GM19025 (cell line): Measurements from ENCODE around the gene ORM2.

Source experiments
- ATAC-seq: cut with Tn5 transposase; IDR thresholded peaks from one replicate; pipeline ENCODE4 v1.9.1; 2021; ENCODE audit warnings: mild to moderate bottlenecking, low read depth, moderate library complexity; ENCODE audit not compliant: unreplicated experiment

ORM2 gene

GRCh38 chr9:114291886-114292590 lies 37.6 kb upstream of the ORM2 start:
- ATAC-seq: no peak

GRCh38 chr9:114294664-114295063 lies 35.0 kb upstream of the ORM2 start:
- ATAC-seq: no peak

- no peak for ATAC-seq
These were observed 33.3 kb upstream of the ORM2 start for GRCh38 chr9:114296338-114296737.

DNA sequence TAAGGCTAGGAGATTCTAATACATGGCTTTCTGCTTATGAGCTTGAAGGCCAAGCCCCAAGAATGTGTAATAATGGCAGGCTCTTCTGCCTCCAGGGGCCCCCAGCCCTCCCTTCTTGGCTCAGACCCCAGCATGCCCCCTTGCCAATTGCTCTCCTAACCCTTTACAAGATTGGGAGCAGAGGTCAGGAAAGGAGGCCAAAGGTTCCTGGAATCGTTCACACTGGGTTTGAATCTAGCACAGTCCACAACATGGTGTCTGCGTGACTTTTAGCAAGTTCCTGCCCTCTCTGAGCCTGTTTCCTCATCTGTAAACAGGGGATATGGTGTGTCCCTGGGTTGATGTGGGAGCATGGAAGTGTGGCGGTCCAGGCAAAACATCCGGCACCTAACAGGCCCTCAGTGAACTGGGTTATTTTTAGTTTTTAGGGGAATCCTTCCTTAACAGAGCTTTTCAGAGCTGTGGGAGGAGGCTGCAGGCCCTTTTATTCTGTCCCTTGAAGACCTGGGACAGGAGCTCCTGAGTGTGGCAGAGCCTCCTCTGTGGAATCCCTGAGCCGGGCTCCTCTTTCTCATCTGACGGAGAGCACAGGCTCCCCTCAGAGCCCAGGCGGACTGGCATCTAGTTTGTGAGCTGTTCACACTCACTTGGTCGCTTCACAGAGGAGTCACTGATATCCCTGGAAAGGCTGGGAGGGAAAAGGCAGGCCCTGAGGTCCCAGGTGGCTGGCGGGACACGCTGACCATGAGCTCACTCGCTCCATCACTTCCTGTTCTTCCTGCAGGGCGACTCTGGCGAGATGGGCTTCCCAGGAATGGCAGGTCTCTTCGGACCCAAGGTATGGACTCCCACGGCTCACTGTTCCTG lies 30.1 kb upstream of the ORM2 start:
- no peak for ATAC-seq

- no peak for ATAC-seq
These were observed 29.4 kb upstream of the ORM2 start for GRCh38 chr9:114300153-114300845.

DNA sequence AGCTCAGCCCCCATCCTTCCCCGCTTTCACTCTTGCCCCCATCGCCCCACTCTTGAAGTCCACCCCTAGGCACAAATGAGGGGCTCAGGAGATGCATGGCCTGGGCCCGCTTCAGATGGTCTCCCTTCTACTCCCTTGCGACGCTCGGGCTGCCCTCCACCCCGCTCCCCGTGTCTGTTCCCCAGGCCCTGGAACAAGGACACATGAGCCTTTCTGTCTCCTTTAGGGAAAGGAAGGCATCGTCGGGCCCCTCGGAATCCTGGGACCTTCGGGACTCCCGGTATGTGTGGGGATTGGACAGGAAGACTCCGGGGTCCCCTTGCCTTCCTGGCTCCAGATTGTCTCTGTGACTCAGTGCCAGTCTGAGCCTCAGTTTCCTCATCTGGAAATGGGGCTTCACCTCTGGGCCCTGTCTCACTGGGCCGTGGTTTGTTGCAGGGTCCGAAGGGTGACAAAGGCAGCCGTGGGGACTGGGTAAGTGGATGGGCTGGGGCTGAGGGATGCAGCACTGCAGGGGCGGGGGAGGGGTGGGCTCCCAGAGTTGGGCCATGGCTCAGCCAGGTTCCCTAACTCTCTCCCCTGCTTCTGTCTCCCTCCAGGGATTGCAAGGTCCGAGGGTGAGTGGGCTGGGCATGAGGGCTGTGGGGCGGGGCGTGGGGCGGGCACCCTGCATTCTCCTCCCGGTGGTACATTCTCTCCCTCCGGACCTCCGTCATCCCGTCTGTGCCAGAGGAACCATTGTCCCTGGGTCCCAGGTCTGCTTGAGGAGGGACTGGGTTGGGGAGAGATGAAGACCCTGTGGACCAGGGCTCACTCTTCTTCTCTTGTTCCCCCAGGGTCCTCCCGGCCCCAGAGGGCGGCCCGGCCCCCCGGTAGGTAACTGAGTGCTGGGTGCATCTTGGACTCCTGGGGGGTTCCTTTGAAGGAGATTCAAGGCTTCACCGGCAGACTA lies 28.5 kb upstream of the ORM2 start:
- no peak for ATAC-seq

GRCh38 chr9:114301798-114302565 lies 27.7 kb upstream of the ORM2 start:
- no peak for ATAC-seq

DNA sequence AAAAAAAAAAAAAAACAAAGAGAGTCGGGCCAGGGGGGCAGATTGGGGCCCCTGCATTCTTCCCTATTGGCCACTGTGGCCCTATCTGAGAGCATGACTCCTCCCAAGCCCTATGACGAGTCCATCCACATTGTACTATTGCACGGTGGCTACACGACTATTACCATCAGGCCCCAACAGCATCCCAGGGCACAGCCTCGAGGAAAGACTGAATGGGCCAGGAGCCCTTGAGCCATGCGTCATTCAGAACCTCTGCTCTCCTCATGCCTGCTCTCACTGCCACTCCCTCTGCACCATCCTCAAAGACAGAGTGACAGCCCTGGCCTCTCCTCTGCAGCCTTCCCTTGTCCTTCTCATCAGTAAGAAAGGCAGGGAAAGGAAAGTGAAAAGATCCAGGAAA lies 26.9 kb upstream of the ORM2 start:
- no peak for ATAC-seq

GRCh38 chr9:114303571-114303970 lies 26.1 kb upstream of the ORM2 start:
- no peak for ATAC-seq

DNA sequence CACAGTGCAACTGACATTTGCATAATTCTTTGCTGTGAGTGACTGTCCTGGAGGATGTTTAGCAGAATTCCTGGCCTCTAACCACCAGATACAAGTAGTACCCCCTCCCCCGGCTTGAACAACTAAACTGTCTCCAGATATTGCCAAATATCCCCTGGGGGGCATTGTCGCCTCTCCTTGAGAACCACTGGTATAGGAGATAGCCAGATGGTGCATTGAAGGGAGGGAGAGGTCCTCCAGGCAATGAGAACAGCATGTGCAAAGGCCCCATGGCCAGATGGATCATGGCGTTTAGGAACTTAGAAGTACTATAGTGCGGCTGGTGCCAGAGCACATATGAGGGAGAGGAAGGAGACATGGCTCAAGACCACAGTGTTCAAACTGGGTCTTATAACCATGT lies 25.7 kb upstream of the ORM2 start:
- no peak for ATAC-seq

GRCh38 chr9:114304416-114305188 lies 25.1 kb upstream of the ORM2 start:
- ATAC-seq: no peak

GRCh38 chr9:114307899-114308267 lies 21.8 kb upstream of the ORM2 start:
- ATAC-seq: no peak

- no peak for ATAC-seq
These were observed 21.2 kb upstream of the ORM2 start for GRCh38 chr9:114308361-114308950.

DNA sequence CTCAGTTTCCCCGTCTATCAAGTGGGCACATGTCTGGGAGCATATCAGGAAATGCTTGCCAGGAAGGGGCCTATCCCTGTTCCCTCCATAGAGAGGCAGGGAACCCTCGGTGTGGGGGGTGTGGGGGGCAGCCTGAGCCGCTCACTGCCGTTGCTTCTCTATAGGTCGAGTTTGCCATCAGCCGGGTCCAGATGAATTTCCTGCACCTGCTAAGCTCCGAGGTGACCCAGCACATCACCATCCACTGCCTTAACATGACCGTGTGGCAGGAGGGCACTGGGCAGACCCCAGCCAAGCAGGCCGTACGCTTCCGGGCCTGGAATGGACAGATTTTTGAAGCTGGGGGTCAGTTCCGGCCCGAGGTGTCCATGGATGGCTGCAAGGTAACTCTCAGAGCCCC lies 20.6 kb upstream of the ORM2 start:
- ATAC-seq: no peak

DNA sequence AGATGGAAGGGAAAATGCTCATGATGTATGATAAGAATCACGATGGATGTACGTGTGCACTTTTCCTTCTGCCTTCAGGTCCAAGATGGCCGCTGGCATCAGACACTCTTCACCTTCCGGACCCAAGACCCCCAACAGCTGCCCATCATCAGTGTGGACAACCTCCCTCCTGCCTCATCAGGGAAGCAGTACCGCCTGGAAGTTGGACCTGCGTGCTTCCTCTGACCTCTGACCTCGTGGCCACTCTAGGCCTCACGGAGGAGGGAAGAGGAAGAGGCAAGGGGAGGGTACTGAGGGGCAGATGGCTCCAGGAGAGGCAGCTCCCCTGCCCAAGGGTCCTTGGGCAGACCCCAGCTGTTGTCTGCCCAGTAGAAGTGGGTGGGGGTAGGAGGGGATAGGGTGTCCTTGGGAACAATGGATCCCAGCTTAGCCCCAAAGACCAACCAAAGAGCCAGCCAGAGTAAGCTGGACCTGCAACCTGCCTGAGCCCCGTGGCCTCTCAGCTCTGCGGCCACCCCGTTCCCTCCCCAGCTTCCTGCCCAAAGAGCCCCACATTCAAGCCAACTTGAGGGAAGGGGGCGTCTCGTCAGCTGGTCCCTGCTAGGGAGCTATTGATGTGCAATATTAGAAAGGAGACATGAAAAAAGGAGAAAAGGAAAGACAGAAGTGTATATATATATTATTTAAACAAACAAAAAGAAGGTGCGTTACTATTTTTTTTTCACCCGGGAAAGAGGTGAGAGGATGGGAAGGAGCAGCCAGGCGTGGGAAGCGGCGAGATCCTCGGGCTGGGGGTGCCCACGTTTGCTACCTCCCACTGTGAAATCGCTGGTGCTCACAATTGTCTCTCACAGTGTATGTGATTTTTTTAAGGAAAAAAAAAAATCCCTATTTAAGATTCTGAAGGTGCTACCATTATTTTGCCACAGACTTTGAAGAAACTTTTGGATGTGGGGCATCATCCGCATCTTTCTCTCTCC lies 18.9 kb upstream of the ORM2 start:
- no peak for ATAC-seq

GRCh38 chr9:114311571-114312512 lies 17.8 kb upstream of the ORM2 start:
- ATAC-seq: no peak
